Measurements from ENCODE around the gene ZNF26.

- TF ChIP-seq CTCF (IDR thresholded peaks at IDR 0.05), result no peak
- no peak for TF ChIP-seq POLR2A (IDR thresholded peaks at IDR 0.05)
Observed at GRCh38 chr12:132940071-132940719, 46.0 kb upstream of the ZNF26 start.
